ENCODE data around the gene ABCA1. TPM values are rescaled to one million over a fixed set of nuclear protein-coding genes. Genes with fewer than 3 reads are reported as not detected.
A peak's percentile ranks its signal among the peaks of the same experiment; 100 is the strongest.

ABCA1 gene
- total RNA-seq, 1 experiment from 2014 or later, result 2.3 TPM

DNA sequence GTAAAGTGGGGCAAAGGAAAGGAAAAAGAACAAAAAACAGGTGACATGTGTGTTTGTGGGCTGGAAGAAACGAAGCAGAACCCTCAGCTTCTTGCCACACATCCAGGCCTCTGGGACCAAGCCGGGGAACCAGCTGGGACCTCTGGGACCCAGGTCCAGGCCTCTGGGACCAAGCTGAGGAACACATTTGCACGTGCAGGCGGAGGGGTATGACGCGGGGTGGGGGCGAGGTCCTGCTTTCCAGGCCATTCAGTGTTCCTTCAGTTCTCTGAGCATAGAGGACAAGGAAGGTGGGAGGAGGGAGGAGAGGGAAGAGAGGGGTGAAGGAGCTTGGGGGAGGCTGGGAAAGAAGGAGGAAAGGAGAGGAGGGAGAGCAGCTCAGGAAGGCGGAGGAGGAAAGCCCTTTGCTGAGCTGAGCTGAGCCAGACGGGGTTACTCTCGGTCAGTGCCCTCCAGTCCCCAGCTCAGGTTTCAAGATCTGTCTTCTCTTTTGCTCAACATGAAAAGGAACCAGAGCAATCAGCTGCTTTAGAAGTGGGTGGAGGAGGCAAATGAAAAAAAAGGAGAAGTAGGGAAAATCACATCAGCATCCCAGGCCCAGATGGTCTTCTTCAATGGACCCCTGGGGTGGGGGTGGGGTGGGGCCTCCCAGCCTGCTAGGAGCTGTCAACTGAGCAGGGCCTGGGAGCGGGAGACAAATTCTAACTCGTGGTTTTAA is 59.1 kb downstream of the ABCA1 start:
- Histone ChIP-seq H3K9me3 (ENCODE audit: low read length) (no peaks in the 10 kb centered on the region), H3K79me2 (ENCODE audit: low read length) (no peaks in the 10 kb centered on the region), H3K9ac (ENCODE audit: low read length) (peak overlapping the region; percentile 37; the same call in 1 of the 2 replicates), H4K20me1 (ENCODE audit: low read length) (no peaks in the 10 kb centered on the region), H3F3A (ENCODE audit: low read length, unreplicated experiment) (peaks cover 5% of the 10 kb centered on the region), H2AFZ (ENCODE audit: low read length) (no peak overlapping the region), H3K27ac (ENCODE audit: low read length) (peak overlapping the region; percentile 48; the same call in 1 of the 2 replicates), H3K4me3 (ENCODE audit: low read length) (no peak overlapping the region), H3K4me2 (ENCODE audit: low read length) (peak overlapping the region; percentile 30; the same call in 1 of the 2 replicates), H3K4me1 (ENCODE audit: insufficient read depth, low read length) (peaks cover 54% of the 10 kb centered on the region), H3K36me3 (ENCODE audit: low read depth, low read length) (no peaks in the 10 kb centered on the region), H3K9me2 (replicated peaks; ENCODE audit: low read length) (no peaks in the 10 kb centered on the region), H3K27me3 (ENCODE audit: low read length) (no peaks in the 10 kb centered on the region)
- ChIA-PET POLR2A (ENCODE audit: unreplicated experiment) (interaction anchor here (0.6 kb wide), 1 partner anchor 15 kb away, joined by 3 read pairs; no protein-coding TSS in a partner anchor), CTCF (interaction anchor here (0.7 kb wide), 1 partner anchor 30 kb away, joined by 4 read pairs; no protein-coding TSS in a partner anchor)
- no peak for TF ChIP-seq EZH2phosphoT487 (IDR thresholded peaks at IDR 0.05; ENCODE audit: borderline replicate concordance, low read length)
- TF ChIP-seq EZH2 (IDR thresholded peaks at IDR 0.05; ENCODE audit: low read length, unreplicated experiment), result no peak
- TF ChIP-seq, protein P1, sequence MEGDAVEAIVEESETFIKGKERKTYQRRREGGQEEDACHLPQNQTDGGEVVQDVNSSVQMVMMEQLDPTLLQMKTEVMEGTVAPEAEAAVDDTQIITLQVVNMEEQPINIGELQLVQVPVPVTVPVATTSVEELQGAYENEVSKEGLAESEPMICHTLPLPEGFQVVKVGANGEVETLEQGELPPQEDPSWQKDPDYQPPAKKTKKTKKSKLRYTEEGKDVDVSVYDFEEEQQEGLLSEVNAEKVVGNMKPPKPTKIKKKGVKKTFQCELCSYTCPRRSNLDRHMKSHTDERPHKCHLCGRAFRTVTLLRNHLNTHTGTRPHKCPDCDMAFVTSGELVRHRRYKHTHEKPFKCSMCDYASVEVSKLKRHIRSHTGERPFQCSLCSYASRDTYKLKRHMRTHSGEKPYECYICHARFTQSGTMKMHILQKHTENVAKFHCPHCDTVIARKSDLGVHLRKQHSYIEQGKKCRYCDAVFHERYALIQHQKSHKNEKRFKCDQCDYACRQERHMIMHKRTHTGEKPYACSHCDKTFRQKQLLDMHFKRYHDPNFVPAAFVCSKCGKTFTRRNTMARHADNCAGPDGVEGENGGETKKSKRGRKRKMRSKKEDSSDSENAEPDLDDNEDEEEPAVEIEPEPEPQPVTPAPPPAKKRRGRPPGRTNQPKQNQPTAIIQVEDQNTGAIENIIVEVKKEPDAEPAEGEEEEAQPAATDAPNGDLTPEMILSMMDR (conservative IDR thresholded peaks at IDR 0.05; ENCODE audit: low read depth, low read length), result no peak
- ATAC-seq (peak; percentile 81), DNase-seq (peak; percentile 60)
- BruUV-seq (replicated peaks), result no TSS peak
- intact Hi-C loops (cut with micrococcal nuclease), result no loop called here

DNA sequence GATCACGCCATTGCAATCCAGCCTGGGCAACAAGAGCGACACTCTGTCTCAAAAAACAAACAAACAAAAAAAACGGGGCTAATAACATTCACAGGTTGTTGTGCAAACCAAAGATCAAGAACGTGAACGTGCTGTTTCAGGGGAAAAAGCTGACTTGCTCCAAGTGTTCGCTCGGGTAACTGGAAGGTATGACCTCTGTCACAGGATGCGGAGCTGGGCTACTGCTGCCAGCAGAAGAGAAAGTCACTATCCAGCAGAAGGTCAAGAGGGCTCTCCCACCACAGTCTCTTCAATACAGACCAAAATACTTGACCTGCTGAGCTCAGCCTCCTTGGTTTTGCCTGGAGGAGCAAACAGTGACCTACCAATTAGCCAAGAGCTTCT is 59.7 kb downstream of the ABCA1 start:
- no peak overlapping the region for H3K4me3 ChIP-seq (ENCODE audit: low read length)
- ChIA-PET POLR2A (ENCODE audit: unreplicated experiment) (interaction anchor here (0.6 kb wide), 1 partner anchor 14 kb away, joined by 3 read pairs; no protein-coding TSS in a partner anchor), CTCF (interaction anchor here (0.7 kb wide), 1 partner anchor 31 kb away, joined by 4 read pairs; no protein-coding TSS in a partner anchor)
- peak overlapping the region; percentile 31; the same call in 1 of the 2 replicates for H3K27ac ChIP-seq (ENCODE audit: low read length)
- ATAC-seq (no peak), DNase-seq (no peak)
- no TSS peak for BruUV-seq (replicated peaks)
- no peak overlapping the region for H3K4me2 ChIP-seq (ENCODE audit: low read length)
- no peak overlapping the region for H2AFZ ChIP-seq (ENCODE audit: low read length)
- H4K20me1 ChIP-seq (ENCODE audit: low read length), result no peaks in the 10 kb centered on the region
- intact Hi-C loops (cut with micrococcal nuclease), result no loop called here
- TF ChIP-seq, protein P1 (conservative IDR thresholded peaks at IDR 0.05; ENCODE audit: low read depth, low read length), result no peak
- TF ChIP-seq EZH2 (IDR thresholded peaks at IDR 0.05; ENCODE audit: low read length, unreplicated experiment), result no peak
- peaks cover 54% of the 10 kb centered on the region for H3K4me1 ChIP-seq (ENCODE audit: insufficient read depth, low read length)
- H3K9me3 ChIP-seq (ENCODE audit: low read length), result no peaks in the 10 kb centered on the region
- peak overlapping the region; percentile 37; the same call in 1 of the 2 replicates for H3K9ac ChIP-seq (ENCODE audit: low read length)
- H3K79me2 ChIP-seq (ENCODE audit: low read length), result no peaks in the 10 kb centered on the region
- H3K27me3 ChIP-seq (ENCODE audit: low read length), result no peaks in the 10 kb centered on the region
- H3F3A ChIP-seq (ENCODE audit: low read length, unreplicated experiment), result peaks cover 2% of the 10 kb centered on the region
- H3K9me2 ChIP-seq (replicated peaks; ENCODE audit: low read length), result no peaks in the 10 kb centered on the region
- no peaks in the 10 kb centered on the region for H3K36me3 ChIP-seq (ENCODE audit: low read depth, low read length)

DNA sequence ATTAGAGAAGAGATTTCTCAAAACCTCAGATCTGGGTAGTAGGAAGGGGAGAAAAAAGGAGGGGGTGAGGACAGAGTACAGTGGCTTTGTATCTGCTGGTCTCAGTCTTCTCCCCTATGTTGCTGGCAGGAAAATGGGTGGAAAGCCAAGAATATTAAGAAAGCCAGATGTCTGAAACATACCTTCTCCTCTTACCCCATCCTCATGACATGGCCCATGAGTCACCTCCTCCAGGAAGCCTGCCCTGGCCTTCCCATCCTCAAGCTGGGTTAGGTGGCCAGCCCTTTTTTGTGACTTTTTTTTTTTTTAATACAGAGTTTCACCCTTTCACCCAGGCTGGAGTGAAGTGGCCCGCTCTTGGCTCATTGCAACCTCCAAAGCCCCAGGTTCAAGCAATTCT is 61.8 kb downstream of the ABCA1 start:
- no peaks in the 10 kb centered on the region for H3K27me3 ChIP-seq (ENCODE audit: low read length)
- no TSS peak for BruUV-seq (replicated peaks)
- ChIA-PET POLR2A (ENCODE audit: unreplicated experiment) (no interaction called here), CTCF (no interaction called here)
- intact Hi-C loops (cut with micrococcal nuclease), result no loop called here
- no peaks in the 10 kb centered on the region for H3K36me3 ChIP-seq (ENCODE audit: low read depth, low read length)
- no peak for TF ChIP-seq EZH2phosphoT487 (IDR thresholded peaks at IDR 0.05; ENCODE audit: borderline replicate concordance, low read length)
- TF ChIP-seq, protein P1 (conservative IDR thresholded peaks at IDR 0.05; ENCODE audit: low read depth, low read length), result no peak
- no peak for TF ChIP-seq EZH2 (IDR thresholded peaks at IDR 0.05; ENCODE audit: low read length, unreplicated experiment)
- peak; percentile 11 for DNase-seq
- H3K4me2 ChIP-seq (ENCODE audit: low read length), result no peak overlapping the region
- no peaks in the 10 kb centered on the region for H4K20me1 ChIP-seq (ENCODE audit: low read length)
- H3K9me3 ChIP-seq (ENCODE audit: low read length), result no peaks in the 10 kb centered on the region
- peaks cover 3% of the 10 kb centered on the region for H3F3A ChIP-seq (ENCODE audit: low read length, unreplicated experiment)
- H3K79me2 ChIP-seq (ENCODE audit: low read length), result no peaks in the 10 kb centered on the region
- no peak for ATAC-seq
- H3K27ac ChIP-seq (ENCODE audit: low read length), result no peak overlapping the region
- peaks cover 41% of the 10 kb centered on the region for H3K4me1 ChIP-seq (ENCODE audit: insufficient read depth, low read length)
- H2AFZ ChIP-seq (ENCODE audit: low read length), result no peak overlapping the region
- H3K9me2 ChIP-seq (replicated peaks; ENCODE audit: low read length), result no peaks in the 10 kb centered on the region
- H3K9ac ChIP-seq (ENCODE audit: low read length), result no peak overlapping the region
- no peak overlapping the region for H3K4me3 ChIP-seq (ENCODE audit: low read length)

Data from PC-3 (cell line).